ENCODE data around the gene DUSP9. TPM values are rescaled to one million over a fixed set of nuclear protein-coding genes. Genes with fewer than 3 reads are reported as not detected.
"Not testable (repeated sequence)": the region's sequence is repeated elsewhere in the genome, so short reads cannot be mapped to it uniquely, and the experiment has no call there.

DUSP9 gene
- total RNA-seq, 1 experiment from 2014 or later: 2.4 TPM

GRCh38 chrX:153697924-153698865, 51.2 kb downstream of the DUSP9 start:
- Histone ChIP-seq H3K27me3 (ENCODE audit: insufficient read depth, low read length) (no peaks in the 10 kb centered on the region), H2BK15ac (ENCODE audit: low read depth, low read length) (no peak overlapping the region), H3T11ph (ENCODE audit: low read length) (no peak overlapping the region), H2BK20ac (ENCODE audit: low read depth, low read length, poor library complexity, severe bottlenecking) (no peak overlapping the region), H4K8ac (replicated peaks; ENCODE audit: insufficient read length, low read depth, low read length) (no peak overlapping the region), H3K56ac (ENCODE audit: insufficient read length, low read depth, low read length) (no peak overlapping the region), H3K23ac (ENCODE audit: insufficient read length, low read depth, low read length) (no peak overlapping the region), H3K4me1 (ENCODE audit: insufficient read depth, low read length) (no peaks in the 10 kb centered on the region), H3K27ac (ENCODE audit: insufficient read length, low read depth, low read length) (no peak overlapping the region), H2AFZ (ENCODE audit: low read length) (no peak overlapping the region), H3K14ac (ENCODE audit: insufficient read depth, low read length) (no peak overlapping the region), H2BK5ac (ENCODE audit: insufficient read length, low read length) (no peak overlapping the region), H2AK5ac (ENCODE audit: insufficient read length, low read length) (no peak overlapping the region), H3K4ac (ENCODE audit: low read depth, low read length) (no peak overlapping the region), H2BK120ac (ENCODE audit: low read depth, low read length, poor library complexity, severe bottlenecking) (no peak overlapping the region), H4K91ac (ENCODE audit: insufficient read length, low read depth, low read length) (no peak overlapping the region), H3K4me2 (ENCODE audit: insufficient read depth, insufficient read length, low read length) (no peak overlapping the region), H3K9ac (ENCODE audit: extremely low read depth, insufficient read length, low read length) (no peak overlapping the region), H3K79me1 (ENCODE audit: insufficient read depth, low read depth, low read length, poor library complexity, severe bottlenecking) (no peaks in the 10 kb centered on the region), H3K79me2 (ENCODE audit: insufficient read depth, low read length) (no peaks in the 10 kb centered on the region), H3K18ac (ENCODE audit: insufficient read length, low read depth, low read length) (no peak overlapping the region), H2BK12ac (ENCODE audit: insufficient read length, low read depth, low read length) (no peak overlapping the region), H4K20me1 (ENCODE audit: control insufficient read depth, insufficient read depth, insufficient read length) (no peaks in the 10 kb centered on the region), H3K23me2 (ENCODE audit: insufficient read length, low read depth, low read length, poor library complexity, severe bottlenecking) (no peaks in the 10 kb centered on the region), H4K5ac (ENCODE audit: insufficient read length, low read depth, low read length) (no peak overlapping the region), H3K9me3 (ENCODE audit: control insufficient read depth, low read depth, low read length) (no peaks in the 10 kb centered on the region)
- H3K4me1 Mint-ChIP-seq: peaks cover 0 to 3% of the 10 kb centered on the region in 2 experiments; a peak in 2 of 4 replicates
- no CpG with 5 or more reads among the region's 16 CpGs for WGBS (ENCODE audit: extremely low coverage, insufficient read length, low lambda C conversion rate)
- H3K27ac Mint-ChIP-seq: peak overlapping the region in 2 of 3 experiments; percentile 78 to 94; a peak in 4 of 7 replicates
- no peak for DNase-seq
- H3K9me3 Mint-ChIP-seq: peaks cover 52 to 74% of the 10 kb centered on the region in 2 experiments
- no peak overlapping the region for H3K4me3 Mint-ChIP-seq
- peaks cover 25 to 55% (median 42%) of the 10 kb centered on the region in 3 experiments for H3K36me3 Mint-ChIP-seq (ENCODE audit: insufficient read depth in 1 of 3, low read depth in 3 of 3)
- peaks cover 1% of the 10 kb centered on the region for H3K27me3 Mint-ChIP-seq (ENCODE audit: low read depth)
- no peak for TF ChIP-seq CTCF (conservative IDR thresholded peaks at IDR 0.05)

GRCh38 chrX:153699210-153699783, 52.3 kb downstream of the DUSP9 start:
- not testable (repeated sequence) for H3K27ac ChIP-seq (ENCODE audit: insufficient read length, low read depth, low read length); H3K27me3 ChIP-seq (ENCODE audit: insufficient read depth, low read length); H3K4me1 ChIP-seq (ENCODE audit: insufficient read depth, low read length); H4K20me1 ChIP-seq (ENCODE audit: control insufficient read depth, insufficient read depth, insufficient read length); H4K5ac ChIP-seq (ENCODE audit: insufficient read length, low read depth, low read length); H3K14ac ChIP-seq (ENCODE audit: insufficient read depth, low read length); H2BK120ac ChIP-seq (ENCODE audit: low read depth, low read length, poor library complexity, severe bottlenecking); H2AFZ ChIP-seq (ENCODE audit: low read length); H2AK5ac ChIP-seq (ENCODE audit: insufficient read length, low read length); DNase-seq; H3K27ac Mint-ChIP-seq; H3K23ac ChIP-seq (ENCODE audit: insufficient read length, low read depth, low read length); H2BK5ac ChIP-seq (ENCODE audit: insufficient read length, low read length); H3K56ac ChIP-seq (ENCODE audit: insufficient read length, low read depth, low read length); H2BK15ac ChIP-seq (ENCODE audit: low read depth, low read length); H2BK12ac ChIP-seq (ENCODE audit: insufficient read length, low read depth, low read length); H3T11ph ChIP-seq (ENCODE audit: low read length); H3K4me2 ChIP-seq (ENCODE audit: insufficient read depth, insufficient read length, low read length); H3K27me3 Mint-ChIP-seq (ENCODE audit: low read depth); H4K91ac ChIP-seq (ENCODE audit: insufficient read length, low read depth, low read length); H3K9ac ChIP-seq (ENCODE audit: extremely low read depth, insufficient read length, low read length); H3K79me1 ChIP-seq (ENCODE audit: insufficient read depth, low read depth, low read length, poor library complexity, severe bottlenecking); H3K4me3 Mint-ChIP-seq; H3K9me3 ChIP-seq (ENCODE audit: control insufficient read depth, low read depth, low read length); H3K23me2 ChIP-seq (ENCODE audit: insufficient read length, low read depth, low read length, poor library complexity, severe bottlenecking); H2BK20ac ChIP-seq (ENCODE audit: low read depth, low read length, poor library complexity, severe bottlenecking); H3K79me2 ChIP-seq (ENCODE audit: insufficient read depth, low read length); H3K4ac ChIP-seq (ENCODE audit: low read depth, low read length); H3K18ac ChIP-seq (ENCODE audit: insufficient read length, low read depth, low read length); H3K4me1 Mint-ChIP-seq; H4K8ac ChIP-seq (replicated peaks; ENCODE audit: insufficient read length, low read depth, low read length)
- WGBS (ENCODE audit: extremely low coverage, insufficient read length, low lambda C conversion rate): no CpG with 5 or more reads among the region's 16 CpGs
- peaks cover 54 to 73% of the 10 kb centered on the region in 2 experiments for H3K9me3 Mint-ChIP-seq
- H3K36me3 Mint-ChIP-seq (ENCODE audit: insufficient read depth in 1 of 3, low read depth in 3 of 3): peaks cover 24 to 55% (median 42%) of the 10 kb centered on the region in 3 experiments
